ENCODE measurements around the gene CLEC11A.

GRCh38 chr19:50729894-50730293 lies 6.7 kb downstream of the CLEC11A start:
- TF ChIP-seq CTCF (conservative IDR thresholded peaks at IDR 0.05; ENCODE audit: low read length), result no peak
- TF ChIP-seq EZH2phosphoT487 (IDR thresholded peaks at IDR 0.05; ENCODE audit: borderline replicate concordance, low read depth, low read length), result no peak

Data from OCI-LY7 (cell line).